ENCODE results near the gene CTBP1.

CTBP1 gene

GRCh38 chr4:1223841-1224809 lies 24.8 kb downstream of the CTBP1 start:
- DNase-seq (ENCODE audit: low read depth in 2 of 2), result no peak

GRCh38 chr4:1222938-1223690 lies 25.8 kb downstream of the CTBP1 start:
- DNase-seq (ENCODE audit: low read depth in 2 of 2), result no peak

- DNase-seq (ENCODE audit: low read depth in 2 of 2), result no peak
Observed at GRCh38 chr4:1222036-1222789, 26.7 kb downstream of the CTBP1 start.

- DNase-seq (ENCODE audit: low read depth in 2 of 2), result no peak
Observed at GRCh38 chr4:1221155-1221870, 27.6 kb downstream of the CTBP1 start.

GRCh38 chr4:1220566-1220965 lies 28.4 kb downstream of the CTBP1 start:
- no peak for DNase-seq (ENCODE audit: low read depth in 2 of 2)

GRCh38 chr4:1219566-1219950 lies 29.4 kb downstream of the CTBP1 start:
- DNase-seq (ENCODE audit: low read depth in 2 of 2), result no peak

GRCh38 chr4:1218634-1219565 lies 30.0 kb downstream of the CTBP1 start:
- DNase-seq (ENCODE audit: low read depth in 2 of 2), result no peak

- DNase-seq (ENCODE audit: low read depth in 2 of 2), result no peak
Observed at GRCh38 chr4:1217366-1217765, 31.6 kb downstream of the CTBP1 start.

GRCh38 chr4:1216869-1217294 lies 32.0 kb downstream of the CTBP1 start:
- DNase-seq (ENCODE audit: low read depth in 2 of 2), result peak; percentile 35 to 47

GRCh38 chr4:1216076-1216614 lies 32.8 kb downstream of the CTBP1 start:
- no peak for DNase-seq (ENCODE audit: low read depth in 2 of 2)

- DNase-seq (ENCODE audit: low read depth in 2 of 2), result no peak
Observed at GRCh38 chr4:1215141-1216075, 33.5 kb downstream of the CTBP1 start.

- DNase-seq (ENCODE audit: low read depth in 2 of 2), result no peak
Observed at GRCh38 chr4:1214101-1215095, 34.5 kb downstream of the CTBP1 start.

- no peak for DNase-seq (ENCODE audit: low read depth in 2 of 2)
Observed at GRCh38 chr4:1213336-1213995, 35.5 kb downstream of the CTBP1 start.

- DNase-seq (ENCODE audit: low read depth in 2 of 2), result no peak
Observed at GRCh38 chr4:1212546-1213335, 36.2 kb downstream of the CTBP1 start.

GRCh38 chr4:1211891-1212545 lies 36.9 kb downstream of the CTBP1 start:
- no peak for DNase-seq (ENCODE audit: low read depth in 2 of 2)

GRCh38 chr4:1211371-1211770 lies 37.6 kb downstream of the CTBP1 start:
- DNase-seq (ENCODE audit: low read depth in 2 of 2), result no peak

Data from activated CD4-positive, alpha-beta T cell treated with anti-CD3 and anti-CD28 coated beads for 24 hours (primary cell).